ENCODE results near the gene ANKLE2.

- no peak for TF ChIP-seq CTCF (IDR thresholded peaks at IDR 0.05)
- no peak for TF ChIP-seq POLR2A (IDR thresholded peaks at IDR 0.05)
Observed at GRCh38 chr12:132710405-132711079, 51.1 kb downstream of the ANKLE2 start, which contains the start of gene PGAM5.

All from breast epithelium (tissue), 3 donors.